ENCODE results near the gene C1QBP.

C1QBP gene

GRCh38 chr17:5478992-5479391 lies 40.0 kb upstream of the C1QBP start:
- H3K4me3 ChIP-seq (ENCODE audit: low read depth, low read length): no peak overlapping the region
- no peak for TF ChIP-seq CTCF (IDR thresholded peaks at IDR 0.05; ENCODE audit: low read depth, low read length)

- H3K4me3 ChIP-seq (ENCODE audit: low read depth, low read length): no peak overlapping the region
- TF ChIP-seq CTCF (IDR thresholded peaks at IDR 0.05; ENCODE audit: low read depth, low read length): no peak
Observed at GRCh38 chr17:5473906-5474305, 35.0 kb upstream of the C1QBP start.

GRCh38 chr17:5472511-5472910 lies 33.6 kb upstream of the C1QBP start:
- no peak for TF ChIP-seq CTCF (IDR thresholded peaks at IDR 0.05; ENCODE audit: low read depth, low read length)
- H3K4me3 ChIP-seq (ENCODE audit: low read depth, low read length): no peak overlapping the region

- no peak for TF ChIP-seq CTCF (IDR thresholded peaks at IDR 0.05; ENCODE audit: low read depth, low read length)
- H3K4me3 ChIP-seq (ENCODE audit: low read depth, low read length): peak overlapping the region; percentile 80
Observed at GRCh38 chr17:5468075-5468473, 29.1 kb upstream of the C1QBP start.

- H3K4me3 ChIP-seq (ENCODE audit: low read depth, low read length): peak overlapping the region; percentile 80
- TF ChIP-seq CTCF (IDR thresholded peaks at IDR 0.05; ENCODE audit: low read depth, low read length): no peak
Observed at GRCh38 chr17:5467416-5467815, 28.5 kb upstream of the C1QBP start.

- H3K4me3 ChIP-seq (ENCODE audit: low read depth, low read length): no peak overlapping the region
Observed at GRCh38 chr17:5466295-5466694, 27.3 kb upstream of the C1QBP start.

More at GRCh38 chr17:5466295-5466694, 27.3 kb upstream of the C1QBP start:
- TF ChIP-seq CTCF (IDR thresholded peaks at IDR 0.05; ENCODE audit: low read depth, low read length): no peak

Measured in WI38 (cell line).